Sigmoid colon (tissue), 4 donors: ENCODE measurements around the gene ERVK3-1.

Experiments
- EP300 ChIP-seq, 4 donors: sonication (generic); formaldehyde crosslinking; IDR thresholded peaks; one replicate each; pipeline ENCODE4 v1.6.1; 2017; ENCODE audit warnings: antibody characterized with exemption in 4 of 4
- POLR2A ChIP-seq, 2 donors: fragments of 450-650 bp; IDR thresholded peaks; one replicate each; pipeline ENCODE4 v1.6.1; 2016; ENCODE audit warnings: antibody characterized with exemption in 2 of 2, mild to moderate bottlenecking in 2 of 2, moderate library complexity in 2 of 2
- POLR2AphosphoS5 ChIP-seq, 4 donors: sonication (generic); formaldehyde crosslinking; IDR thresholded peaks; one replicate each; pipeline ENCODE4 v1.6.1; 2017; ENCODE audit warnings: antibody characterized with exemption in 4 of 4
- TF ChIP-seq, protein P1 (sequence below), 4 experiments: fragments of 450-650 bp in 3 of 4; fragments of 200-600 bp in 1 of 4; IDR thresholded peaks; one replicate each; pipeline ENCODE4 v1.5.1; 2016 to 2019; ENCODE audit warnings: antibody characterized with exemption in 4 of 4, mild to moderate bottlenecking in 3 of 4, moderate library complexity in 2 of 4

DNA sequence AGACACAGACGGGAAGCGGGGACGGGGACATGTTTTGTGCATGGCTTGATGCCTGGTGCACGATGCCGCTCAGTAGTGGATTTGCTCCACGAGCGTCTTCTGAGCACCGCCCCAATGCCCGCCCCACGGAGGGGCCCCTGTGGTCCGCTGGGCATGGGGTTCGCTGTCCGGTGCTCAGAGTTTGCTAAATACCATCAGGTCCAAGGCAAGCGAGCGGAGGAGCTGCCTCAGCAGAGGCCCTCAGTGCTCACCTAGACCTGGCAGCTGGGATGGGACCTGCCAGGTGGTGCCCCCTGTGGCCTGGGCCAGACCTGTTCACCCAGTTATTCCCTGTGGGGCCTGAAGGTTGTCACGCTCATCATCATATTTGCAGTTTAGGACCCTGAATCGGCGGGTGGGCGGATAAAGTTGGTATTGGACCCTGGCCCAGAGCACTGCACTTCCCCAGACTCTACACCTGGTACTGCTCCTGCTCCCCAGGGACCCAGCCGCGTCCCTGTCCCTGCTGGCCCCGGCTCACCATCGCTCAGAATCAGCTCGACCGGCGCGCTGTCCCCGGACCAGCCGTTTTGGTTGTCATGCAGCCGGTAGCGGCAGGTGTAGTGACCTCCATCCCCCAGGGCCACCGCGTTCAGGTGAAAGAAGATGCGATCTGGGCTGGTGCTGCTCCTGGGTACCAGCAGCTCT is 45.8 kb downstream of the ERVK3-1 start:
- TF ChIP-seq, protein P1, sequence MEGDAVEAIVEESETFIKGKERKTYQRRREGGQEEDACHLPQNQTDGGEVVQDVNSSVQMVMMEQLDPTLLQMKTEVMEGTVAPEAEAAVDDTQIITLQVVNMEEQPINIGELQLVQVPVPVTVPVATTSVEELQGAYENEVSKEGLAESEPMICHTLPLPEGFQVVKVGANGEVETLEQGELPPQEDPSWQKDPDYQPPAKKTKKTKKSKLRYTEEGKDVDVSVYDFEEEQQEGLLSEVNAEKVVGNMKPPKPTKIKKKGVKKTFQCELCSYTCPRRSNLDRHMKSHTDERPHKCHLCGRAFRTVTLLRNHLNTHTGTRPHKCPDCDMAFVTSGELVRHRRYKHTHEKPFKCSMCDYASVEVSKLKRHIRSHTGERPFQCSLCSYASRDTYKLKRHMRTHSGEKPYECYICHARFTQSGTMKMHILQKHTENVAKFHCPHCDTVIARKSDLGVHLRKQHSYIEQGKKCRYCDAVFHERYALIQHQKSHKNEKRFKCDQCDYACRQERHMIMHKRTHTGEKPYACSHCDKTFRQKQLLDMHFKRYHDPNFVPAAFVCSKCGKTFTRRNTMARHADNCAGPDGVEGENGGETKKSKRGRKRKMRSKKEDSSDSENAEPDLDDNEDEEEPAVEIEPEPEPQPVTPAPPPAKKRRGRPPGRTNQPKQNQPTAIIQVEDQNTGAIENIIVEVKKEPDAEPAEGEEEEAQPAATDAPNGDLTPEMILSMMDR (IDR thresholded peaks at IDR 0.05): no peak
- TF ChIP-seq POLR2AphosphoS5 (IDR thresholded peaks at IDR 0.05) (no peak), POLR2A (IDR thresholded peaks at IDR 0.05) (no peak), EP300 (IDR thresholded peaks at IDR 0.05) (no peak)
